HG02763 (cell line): ENCODE data around the gene FAM187B.

Experiments used
- ATAC-seq: cut with Tn5 transposase; IDR thresholded peaks from one replicate; pipeline ENCODE4 v1.9.1; 2021; ENCODE audit warnings: mild to moderate bottlenecking, moderate library complexity; ENCODE audit not compliant: unreplicated experiment

FAM187B gene

DNA sequence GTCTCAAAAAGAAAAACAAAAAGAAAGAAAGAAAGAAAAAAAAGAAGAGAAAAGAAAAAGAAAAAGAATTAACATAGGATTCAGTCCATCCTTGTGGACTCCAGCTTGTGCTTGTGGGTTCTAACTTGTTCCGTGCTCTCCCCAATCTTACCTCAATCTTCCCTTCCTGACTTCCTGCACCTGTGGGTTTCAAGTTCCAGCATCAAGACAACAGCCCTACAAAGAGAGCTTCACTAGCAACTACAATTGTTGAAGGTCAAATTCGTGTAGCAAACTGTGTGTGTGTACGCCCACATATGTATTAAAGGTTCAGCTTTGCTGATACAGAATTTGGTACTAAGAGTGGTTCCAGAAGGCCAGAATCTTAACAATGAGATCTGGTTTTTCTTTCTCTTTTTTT lies 48.7 kb downstream of the FAM187B start:
- no peak for ATAC-seq

DNA sequence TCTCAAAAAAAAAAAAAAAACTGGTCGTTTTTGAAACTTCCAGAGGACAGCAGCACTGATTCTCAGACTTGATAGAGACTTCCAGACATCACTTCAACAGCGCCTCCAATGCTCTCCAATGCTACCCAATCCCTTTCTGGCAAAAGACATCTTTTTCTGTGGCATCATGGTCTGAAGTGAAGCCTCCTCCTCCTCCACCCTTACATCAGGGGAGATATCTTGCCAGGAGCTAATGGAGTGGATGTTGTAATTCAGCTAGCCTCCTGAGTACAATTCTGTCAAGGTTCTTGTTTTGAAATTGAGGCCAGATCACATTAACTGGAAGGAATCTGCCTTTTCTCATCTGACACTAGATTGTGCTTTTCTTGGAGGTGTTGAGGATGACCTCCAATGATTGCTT lies 49.8 kb downstream of the FAM187B start:
- no peak for ATAC-seq

DNA sequence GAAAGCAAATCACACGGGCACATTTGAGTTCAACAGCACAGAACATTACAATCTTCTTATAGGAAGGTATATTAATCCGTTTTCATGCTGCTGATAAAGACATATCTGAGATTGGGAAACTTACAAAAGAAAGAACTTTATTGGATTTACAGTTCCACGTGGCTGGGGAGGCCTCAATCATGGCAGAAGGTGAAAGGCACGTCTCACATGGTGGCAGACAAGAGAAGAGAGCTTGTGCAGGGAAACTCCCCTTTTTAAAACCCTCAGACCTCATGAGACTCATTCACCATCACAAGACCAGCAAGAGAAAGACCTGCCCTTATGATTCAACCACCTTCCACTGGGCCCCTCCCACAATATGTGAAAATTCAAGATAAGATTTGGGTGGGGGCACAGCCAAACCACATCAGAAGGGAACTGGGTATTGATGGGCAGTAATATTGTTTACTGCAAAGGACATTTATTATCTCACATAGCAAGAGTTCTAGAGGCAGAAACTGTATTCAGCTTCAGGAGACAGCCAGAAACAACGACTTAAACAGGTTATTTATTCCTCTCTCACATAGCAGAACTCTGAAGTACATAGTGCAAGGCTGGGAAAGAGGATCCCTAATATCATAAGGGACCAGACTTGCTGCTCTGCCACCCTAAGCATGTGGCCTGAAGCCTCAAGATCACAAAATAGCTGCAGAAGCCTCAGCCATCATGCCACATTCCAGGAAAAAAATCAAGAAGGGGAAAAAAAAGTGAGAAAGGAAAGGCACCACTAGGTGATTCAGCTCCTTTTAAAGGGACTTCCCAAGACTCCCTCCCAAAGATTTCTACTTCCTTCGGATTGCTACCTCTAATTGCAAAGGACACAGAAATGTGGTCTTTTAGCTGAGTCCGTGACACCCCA lies 50.9 kb downstream of the FAM187B start:
- ATAC-seq, result no peak

DNA sequence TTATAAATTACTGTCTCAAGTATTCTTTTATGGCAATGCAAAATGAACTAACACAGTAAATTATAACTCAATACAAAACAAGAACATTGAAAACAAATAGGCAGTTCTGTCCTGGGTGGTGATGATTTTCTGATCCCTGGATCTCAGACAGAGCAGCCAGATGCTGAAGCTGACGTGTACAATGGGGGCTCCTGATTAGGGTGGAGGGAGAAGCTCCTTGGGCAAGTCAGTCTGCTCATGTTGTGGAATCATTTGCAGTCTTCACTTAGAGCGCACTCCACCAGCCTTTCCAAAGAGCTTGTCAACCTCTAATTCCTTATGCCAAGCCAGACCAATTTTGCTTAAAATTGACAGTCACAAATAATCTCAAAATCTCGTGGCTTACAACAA lies 52.4 kb downstream of the FAM187B start:
- ATAC-seq, result no peak
